GM12891 (cell line): Measurements from ENCODE around the gene P2RY4.
"Not testable (repeated sequence)": the region's sequence is repeated elsewhere in the genome, so short reads cannot be mapped to it uniquely, and the experiment has no call there.

Source experiments
- PAX5 ChIP-seq: IDR thresholded peaks from 2 replicates; pipeline ENCODE4 v1.6.1; 2011; ENCODE audit warnings: low read length, moderate library complexity, mild to moderate bottlenecking; ENCODE audit not compliant: insufficient read depth, severe bottlenecking
- POLR2A ChIP-seq: IDR thresholded peaks from 2 replicates; pipeline ENCODE4 v1.6.1; 2011; ENCODE audit warnings: low read depth, low read length, control low read depth
- POLR2AphosphoS5 ChIP-seq: IDR thresholded peaks from 2 replicates; pipeline ENCODE4 v1.6.1; 2011; ENCODE audit warnings: low read depth, low read length, control low read depth
- POU2F2 ChIP-seq: IDR thresholded peaks from 2 replicates; pipeline ENCODE4 v1.6.1; 2011; ENCODE audit warnings: low read depth, mild to moderate bottlenecking, control low read depth, low read length, moderate library complexity
- SPI1 ChIP-seq: IDR thresholded peaks from 2 replicates; pipeline ENCODE4 v1.6.1; 2011; ENCODE audit warnings: low read depth, low read length, control low read depth
- TAF1 ChIP-seq: IDR thresholded peaks from 2 replicates; pipeline ENCODE4 v1.6.1; 2011; ENCODE audit warnings: low read depth, low read length, control low read depth

DNA sequence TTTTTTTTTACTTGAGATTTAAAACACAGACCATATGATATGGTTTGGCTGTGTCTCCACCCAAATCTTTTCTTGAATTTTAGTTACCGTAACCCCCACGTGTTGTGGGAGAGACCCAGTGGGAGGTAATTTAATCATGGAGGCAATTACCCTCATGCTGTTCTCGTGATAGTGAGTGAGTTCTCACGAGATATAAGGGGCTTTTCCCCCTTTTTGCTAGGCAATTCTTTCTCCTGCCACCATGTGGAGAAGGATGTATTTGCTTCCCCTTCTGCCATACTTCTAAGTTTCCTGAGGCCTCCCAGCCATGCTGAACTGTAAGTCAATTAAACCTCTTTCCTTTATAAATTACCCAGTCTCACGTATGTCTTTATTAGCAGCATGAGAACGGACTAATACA, 50.4 kb downstream of the P2RY4 start:
- TF ChIP-seq TAF1, POLR2A, POLR2AphosphoS5, PAX5, POU2F2, SPI1: not testable (repeated sequence)
